Peyer's patch (tissue), 4 donors: ENCODE measurements around the gene DDX21. TPM values are rescaled to one million over a fixed set of nuclear protein-coding genes. Genes with fewer than 3 reads are reported as not detected.

ENCODE experiments used
- DNase-seq, 3 donors: peaks; one replicate each; pipeline ENCODE4 v3.0.0-alpha.2; 2017 to 2019
- H3K27ac ChIP-seq, 4 donors: fragments of 200-600 bp; sonication (generic); one replicate each; pipeline ENCODE4 v1.5.1; 2016 to 2019
- H3K27me3 ChIP-seq, 2 donors: fragments of 200-600 bp; sonication (generic); one replicate each; pipeline ENCODE4 v1.5.1; 2019
- H3K36me3 ChIP-seq, 3 donors: fragments of 200-600 bp; sonication (generic); one replicate each; pipeline ENCODE4 v1.5.1; 2016 to 2019
- H3K4me1 ChIP-seq, 4 donors: fragments of 200-600 bp; sonication (generic); one replicate each; pipeline ENCODE4 v1.5.1; 2016 to 2019
- H3K4me3 ChIP-seq, 4 donors: fragments of 200-600 bp; sonication (generic); 1 replicate in 3 of 4; 2 replicates in 1 of 4; pipeline ENCODE4 v1.5.1; 2016 to 2019; ENCODE audit warnings: mild to moderate bottlenecking in 1 of 4
- H3K9me3 ChIP-seq, 4 donors: fragments of 200-600 bp; sonication (generic); one replicate each; pipeline ENCODE4 v1.5.1; 2016 to 2019; ENCODE audit warnings: mild to moderate bottlenecking in 1 of 4
- CTCF ChIP-seq, 6 experiments: fragments of 450-650 bp in 4 of 6; fragments of 200-600 bp in 2 of 6; sonication (generic) in 1 of 6; IDR thresholded peaks; one replicate each; pipeline ENCODE4 v1.5.1; 2017 to 2019; ENCODE audit warnings: antibody characterized with exemption in 6 of 6, mild to moderate bottlenecking in 3 of 6, moderate library complexity in 1 of 6
- POLR2A ChIP-seq, 2 donors: fragments of 450-650 bp; IDR thresholded peaks; one replicate each; pipeline ENCODE4 v1.5.1; 2017; ENCODE audit warnings: antibody characterized with exemption in 2 of 2, mild to moderate bottlenecking in 2 of 2, moderate library complexity in 2 of 2
- total RNA-seq, 4 donors: library from RNA; depleted of rRNA; stranded (reverse); fragments of >200 nt; gene quantifications; one replicate each; pipeline ENCODE4 v1.1.0, GENCODE V29; 2016

The DDX21 gene
- total RNA-seq, 4 donors from 2014 or later, result 17.8 to 50.3 (median 20.6) TPM

GRCh38 chr10:68981074-68981473 lies 25.1 kb downstream of the DDX21 start:
- Histone ChIP-seq H3K27ac (no peak overlapping the region), H3K27me3 (no peaks in the 10 kb centered on the region), H3K4me1 (no peaks in the 10 kb centered on the region), H3K36me3 (peaks cover 0 to 88% (median 0%) of the 10 kb centered on the region in 3 donors), H3K4me3 (no peak overlapping the region), H3K9me3 (no peaks in the 10 kb centered on the region)
- DNase-seq, result no peak
- no peak for TF ChIP-seq POLR2A (IDR thresholded peaks at IDR 0.05)
- TF ChIP-seq CTCF (IDR thresholded peaks at IDR 0.05), result peak in 3 of 6 experiments; percentile 22 to 25 (median 25)

GRCh38 chr10:68982389-68982788 lies 26.4 kb downstream of the DDX21 start:
- TF ChIP-seq CTCF (IDR thresholded peaks at IDR 0.05) (no peak), POLR2A (IDR thresholded peaks at IDR 0.05) (no peak)
- Histone ChIP-seq H3K36me3 (peaks cover 0 to 75% (median 0%) of the 10 kb centered on the region in 3 donors), H3K9me3 (no peaks in the 10 kb centered on the region), H3K27ac (no peak overlapping the region), H3K4me3 (no peak overlapping the region), H3K27me3 (no peaks in the 10 kb centered on the region), H3K4me1 (no peaks in the 10 kb centered on the region)
- DNase-seq, result no peak

- Histone ChIP-seq H3K36me3 (peaks cover 0 to 26% (median 0%) of the 10 kb centered on the region in 3 donors), H3K27ac (no peak overlapping the region), H3K4me3 (no peak overlapping the region), H3K27me3 (no peaks in the 10 kb centered on the region), H3K9me3 (no peaks in the 10 kb centered on the region), H3K4me1 (peaks cover 0 to 20% (median 0%) of the 10 kb centered on the region in 4 donors)
- TF ChIP-seq POLR2A (IDR thresholded peaks at IDR 0.05) (no peak), CTCF (IDR thresholded peaks at IDR 0.05) (no peak)
- no peak for DNase-seq
Measured at GRCh38 chr10:68987611-68988010, 31.6 kb downstream of the DDX21 start.

- Histone ChIP-seq H3K4me1 (peaks cover 0 to 25% (median 0%) of the 10 kb centered on the region in 4 donors), H3K36me3 (peaks cover 0 to 16% (median 0%) of the 10 kb centered on the region in 3 donors), H3K27ac (peak within 1 kb of the TSS; percentile 80 to 86 (median 82)), H3K27me3 (no peaks in the 10 kb centered on the region), H3K4me3 (peak within 1 kb of the TSS; percentile 80 to 92 (median 84)), H3K9me3 (no peaks in the 10 kb centered on the region)
- peak; percentile 91 to 97 (median 93) for DNase-seq
- TF ChIP-seq CTCF (IDR thresholded peaks at IDR 0.05), result peak in 5 of 6 experiments; percentile 11 to 49 (median 46)
- TF ChIP-seq POLR2A (IDR thresholded peaks at IDR 0.05), result peak; percentile 71 to 83
Measured at GRCh38 chr10:68988530-68989316, 32.8 kb downstream of the DDX21 start, which contains the start of gene KIFBP. TSS of gene KIFBP (plus strand) at chr10:68988803. CDS start at chr10:68988833, 30 bp downstream.

GRCh38 chr10:68989317-68989990 lies 33.5 kb downstream of the DDX21 start:
- no peak for TF ChIP-seq CTCF (IDR thresholded peaks at IDR 0.05)
- no peak for TF ChIP-seq POLR2A (IDR thresholded peaks at IDR 0.05)
- DNase-seq, result no peak
- Histone ChIP-seq H3K4me1 (peaks cover 0 to 26% (median 0%) of the 10 kb centered on the region in 4 donors), H3K9me3 (no peaks in the 10 kb centered on the region), H3K27ac (peak overlapping the region; percentile 80 to 86 (median 82)), H3K27me3 (no peaks in the 10 kb centered on the region), H3K4me3 (peak overlapping the region; percentile 80 to 92 (median 84)), H3K36me3 (peaks cover 0 to 9% (median 0%) of the 10 kb centered on the region in 3 donors)
